Ishikawa (cell line): ENCODE measurements around the gene CUL9.

Experiments
- EP300 ChIP-seq: IDR thresholded peaks from 2 replicates; pipeline ENCODE4 v1.6.1; 2012; ENCODE audit warnings: borderline replicate concordance
- TAF1 ChIP-seq: IDR thresholded peaks from 2 replicates; pipeline ENCODE4 v1.6.1; 2012; ENCODE audit warnings: low read depth, mild to moderate bottlenecking

GRCh38 chr6:43184268-43184985 lies 2.4 kb downstream of the CUL9 start:
- TF ChIP-seq TAF1 (no peak), EP300 (no peak)
